Measurements from ENCODE around the gene ACAD10. TPM values are rescaled to one million over a fixed set of nuclear protein-coding genes. Genes with fewer than 3 reads are reported as not detected.

ACAD10 gene
- total and polyA plus RNA-seq, 2 donors from 2014 or later: 33.7 to 47.0 TPM

DNA sequence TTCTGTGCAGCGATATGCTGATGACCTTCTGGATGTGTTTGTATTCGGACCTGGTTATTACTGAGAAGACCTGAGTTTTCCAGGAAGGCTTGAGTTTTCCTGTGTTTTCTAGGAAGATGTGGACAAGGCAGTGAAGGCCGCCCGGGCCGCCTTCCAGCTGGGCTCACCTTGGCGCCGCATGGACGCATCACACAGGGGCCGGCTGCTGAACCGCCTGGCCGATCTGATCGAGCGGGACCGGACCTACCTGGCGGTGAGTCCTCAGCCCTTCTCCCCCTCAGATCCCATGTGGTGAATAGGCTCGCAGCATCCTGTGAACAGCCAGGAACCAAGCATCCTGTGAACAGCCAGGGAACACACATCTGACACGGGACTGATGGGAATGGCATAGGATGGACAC is 97.2 kb downstream of the ACAD10 start:
- TF ChIP-seq, protein P1, sequence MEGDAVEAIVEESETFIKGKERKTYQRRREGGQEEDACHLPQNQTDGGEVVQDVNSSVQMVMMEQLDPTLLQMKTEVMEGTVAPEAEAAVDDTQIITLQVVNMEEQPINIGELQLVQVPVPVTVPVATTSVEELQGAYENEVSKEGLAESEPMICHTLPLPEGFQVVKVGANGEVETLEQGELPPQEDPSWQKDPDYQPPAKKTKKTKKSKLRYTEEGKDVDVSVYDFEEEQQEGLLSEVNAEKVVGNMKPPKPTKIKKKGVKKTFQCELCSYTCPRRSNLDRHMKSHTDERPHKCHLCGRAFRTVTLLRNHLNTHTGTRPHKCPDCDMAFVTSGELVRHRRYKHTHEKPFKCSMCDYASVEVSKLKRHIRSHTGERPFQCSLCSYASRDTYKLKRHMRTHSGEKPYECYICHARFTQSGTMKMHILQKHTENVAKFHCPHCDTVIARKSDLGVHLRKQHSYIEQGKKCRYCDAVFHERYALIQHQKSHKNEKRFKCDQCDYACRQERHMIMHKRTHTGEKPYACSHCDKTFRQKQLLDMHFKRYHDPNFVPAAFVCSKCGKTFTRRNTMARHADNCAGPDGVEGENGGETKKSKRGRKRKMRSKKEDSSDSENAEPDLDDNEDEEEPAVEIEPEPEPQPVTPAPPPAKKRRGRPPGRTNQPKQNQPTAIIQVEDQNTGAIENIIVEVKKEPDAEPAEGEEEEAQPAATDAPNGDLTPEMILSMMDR (IDR thresholded peaks at IDR 0.05; ENCODE audit: borderline replicate concordance, extremely low read depth, insufficient read depth): no peak
- no peak for DNase-seq
- Histone ChIP-seq H3K9me3 (ENCODE audit: control insufficient read depth in 2 of 3, insufficient read depth in 1 of 3, low read length in 3 of 3) (peaks cover 0 to 4% (median 0%) of the 10 kb centered on the region in 3 donors), H3K27ac (ENCODE audit: low read depth in 2 of 2, low read length in 2 of 2) (no peak overlapping the region), H3K4me1 (ENCODE audit: control insufficient read depth in 2 of 3, insufficient read depth in 2 of 3, low read depth in 1 of 3, low read length in 3 of 3) (peaks cover 0 to 7% (median 5%) of the 10 kb centered on the region in 3 donors), H3K36me3 (ENCODE audit: control insufficient read depth in 2 of 3, insufficient read depth in 3 of 3, low read length in 3 of 3) (peaks cover 0 to 44% (median 25%) of the 10 kb centered on the region in 3 donors), H3K9ac (ENCODE audit: low read length in 3 of 3) (no peak overlapping the region), H3K27me3 (ENCODE audit: control insufficient read depth, insufficient read depth, low read length) (no peaks in the 10 kb centered on the region), H3K4me3 (ENCODE audit: low read length in 3 of 3) (no peak overlapping the region)
- intact Hi-C loops (cut with DNase I): no loop called here
- no peak for FAIRE-seq

- Histone ChIP-seq H3K36me3 (ENCODE audit: control insufficient read depth in 2 of 3, insufficient read depth in 3 of 3, low read length in 3 of 3) (peaks cover 0 to 46% (median 29%) of the 10 kb centered on the region in 3 donors), H3K4me1 (ENCODE audit: control insufficient read depth in 2 of 3, insufficient read depth in 2 of 3, low read depth in 1 of 3, low read length in 3 of 3) (peaks cover 0 to 7% (median 6%) of the 10 kb centered on the region in 3 donors), H3K4me3 (ENCODE audit: low read length in 3 of 3) (no peak overlapping the region), H3K9me3 (ENCODE audit: control insufficient read depth in 2 of 3, insufficient read depth in 1 of 3, low read length in 3 of 3) (peaks cover 0 to 4% (median 0%) of the 10 kb centered on the region in 3 donors), H3K27ac (ENCODE audit: low read depth in 2 of 2, low read length in 2 of 2) (no peak overlapping the region), H3K27me3 (ENCODE audit: control insufficient read depth, insufficient read depth, low read length) (no peaks in the 10 kb centered on the region), H3K9ac (ENCODE audit: low read length in 3 of 3) (no peak overlapping the region)
- no peak for FAIRE-seq
- no peak for DNase-seq
- TF ChIP-seq, protein P1 (IDR thresholded peaks at IDR 0.05; ENCODE audit: borderline replicate concordance, extremely low read depth, insufficient read depth): no peak
- intact Hi-C loops (cut with DNase I): no loop called here
Observed at GRCh38 chr12:111784953-111785352, 99.1 kb downstream of the ACAD10 start.

DNA sequence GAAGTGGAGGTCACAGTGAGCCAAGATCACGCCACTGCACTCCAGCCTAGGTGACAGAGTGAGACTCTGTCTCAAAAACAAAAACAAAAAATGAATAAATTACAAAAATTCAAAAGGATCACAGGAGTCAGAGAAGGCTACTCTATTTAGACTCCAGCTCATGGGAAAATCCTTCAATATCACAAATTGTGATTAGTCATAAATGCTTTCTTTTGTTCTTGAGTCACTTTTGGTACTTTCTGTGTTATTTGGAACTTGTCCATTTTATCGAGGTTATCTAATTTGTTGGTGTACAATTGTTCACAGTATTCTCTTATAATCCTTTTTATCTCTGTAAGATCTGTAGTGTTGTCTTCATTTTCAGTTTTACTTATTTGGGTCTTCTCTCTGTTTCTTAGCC is 99.8 kb downstream of the ACAD10 start:
- FAIRE-seq: no peak
- H3K27ac ChIP-seq (ENCODE audit: low read depth in 2 of 2, low read length in 2 of 2): no peak overlapping the region

More for the DNA sequence above, 99.8 kb downstream of the ACAD10 start:
- intact Hi-C loops (cut with DNase I): no loop called here
- no peaks in the 10 kb centered on the region for H3K27me3 ChIP-seq (ENCODE audit: control insufficient read depth, insufficient read depth, low read length)
- peaks cover 0 to 53% (median 34%) of the 10 kb centered on the region in 3 donors for H3K36me3 ChIP-seq (ENCODE audit: control insufficient read depth in 2 of 3, insufficient read depth in 3 of 3, low read length in 3 of 3)
- no peak overlapping the region for H3K4me3 ChIP-seq (ENCODE audit: low read length in 3 of 3)
- no peak for DNase-seq
- peaks cover 0 to 4% (median 0%) of the 10 kb centered on the region in 3 donors for H3K9me3 ChIP-seq (ENCODE audit: control insufficient read depth in 2 of 3, insufficient read depth in 1 of 3, low read length in 3 of 3)
- peaks cover 0 to 9% (median under 1%) of the 10 kb centered on the region in 3 donors for H3K4me1 ChIP-seq (ENCODE audit: control insufficient read depth in 2 of 3, insufficient read depth in 2 of 3, low read depth in 1 of 3, low read length in 3 of 3)
- H3K9ac ChIP-seq (ENCODE audit: low read length in 3 of 3): no peak overlapping the region
- TF ChIP-seq, protein P1 (IDR thresholded peaks at IDR 0.05; ENCODE audit: borderline replicate concordance, extremely low read depth, insufficient read depth): no peak
